KMS-11 (cell line): ENCODE results near the gene OXNAD1.

Experiments used
- H2AFZ ChIP-seq: fragments of 200-600 bp; sonication (generic); 2 replicates; pipeline ENCODE4 v1.6.1; 2016; ENCODE audit warnings: antibody characterized with exemption, mixed run types, low read depth
- H3K27ac ChIP-seq: fragments of 200-600 bp; sonication (generic); 2 replicates; pipeline ENCODE4 v1.6.1; 2016; ENCODE audit warnings: mild to moderate bottlenecking, mixed run types
- H3K27me3 ChIP-seq: fragments of 200-600 bp; sonication (generic); 2 replicates; pipeline ENCODE4 v1.6.1; 2017; ENCODE audit warnings: mild to moderate bottlenecking, low read depth, mixed run types, moderate library complexity; ENCODE audit not compliant: insufficient read depth
- H3K36me3 ChIP-seq: fragments of 200-600 bp; sonication (generic); 2 replicates; pipeline ENCODE4 v1.6.1; 2017; ENCODE audit warnings: mild to moderate bottlenecking, mixed run types; ENCODE audit not compliant: insufficient read depth
- H3K4me1 ChIP-seq: fragments of 200-600 bp; sonication (generic); 2 replicates; pipeline ENCODE4 v1.6.1; 2016; ENCODE audit warnings: mild to moderate bottlenecking, low read depth, mixed run types; ENCODE audit not compliant: poor library complexity, severe bottlenecking
- H3K4me2 ChIP-seq: fragments of 200-600 bp; sonication (generic); 2 replicates; pipeline ENCODE4 v1.7.0; 2016; ENCODE audit warnings: mild to moderate bottlenecking, mixed run types
- H3K4me3 ChIP-seq: fragments of 200-600 bp; sonication (generic); IDR thresholded peaks from 2 replicates; pipeline ENCODE4 v1.6.1; 2017; ENCODE audit warnings: low read depth, low read length, mixed read lengths; ENCODE audit not compliant: insufficient read depth
- H3K79me2 ChIP-seq: fragments of 200-600 bp; sonication (generic); 2 replicates; pipeline ENCODE4 v1.6.1; 2016; ENCODE audit warnings: low read depth, mixed run types; ENCODE audit not compliant: insufficient read depth
- H3K9ac ChIP-seq: fragments of 200-600 bp; sonication (generic); 2 replicates; pipeline ENCODE4 v1.6.1; 2016; ENCODE audit warnings: mild to moderate bottlenecking, mixed run types
- H4K20me1 ChIP-seq: fragments of 200-600 bp; sonication (generic); 2 replicates; pipeline ENCODE4 v1.6.1; 2016; ENCODE audit warnings: mild to moderate bottlenecking, mixed run types; ENCODE audit not compliant: insufficient read depth
- TF ChIP-seq, protein P1 (sequence below): fragments of 200-600 bp; sonication (generic); conservative IDR thresholded peaks from 2 replicates; pipeline ENCODE4 v1.6.1; 2017; ENCODE audit warnings: low read depth, mild to moderate bottlenecking, antibody characterized with exemption, low read length, moderate library complexity, mixed read lengths

The OXNAD1 gene

DNA sequence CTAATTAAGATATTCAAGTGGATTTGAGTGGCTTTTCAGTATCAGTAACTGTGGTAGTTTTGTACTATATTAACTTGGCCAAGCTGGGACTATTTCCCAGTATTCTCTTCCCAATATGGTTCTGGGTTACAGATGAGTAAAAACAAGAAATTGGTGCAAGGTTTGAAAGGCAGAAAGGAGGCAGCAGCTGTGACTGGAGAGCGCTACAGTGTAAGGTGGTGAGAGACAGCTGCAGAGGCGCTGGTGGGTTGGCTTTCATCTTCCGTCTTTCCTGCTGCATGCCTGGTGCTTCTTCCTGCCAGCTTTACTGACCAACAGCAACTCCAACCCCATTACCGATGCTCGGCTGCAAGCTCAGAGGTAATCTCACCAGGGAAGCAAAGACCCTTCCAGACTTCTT is 10.1 kb upstream of the OXNAD1 start:
- Histone ChIP-seq H3K9ac (no peak overlapping the region), H4K20me1 (no peaks in the 10 kb centered on the region), H3K4me2 (no peak overlapping the region), H3K36me3 (no peaks in the 10 kb centered on the region), H3K79me2 (no peaks in the 10 kb centered on the region), H3K27ac (no peak overlapping the region), H2AFZ (no peak overlapping the region), H3K4me3 (no peak overlapping the region), H3K4me1 (no peaks in the 10 kb centered on the region), H3K27me3 (no peaks in the 10 kb centered on the region)
- TF ChIP-seq, protein P1, sequence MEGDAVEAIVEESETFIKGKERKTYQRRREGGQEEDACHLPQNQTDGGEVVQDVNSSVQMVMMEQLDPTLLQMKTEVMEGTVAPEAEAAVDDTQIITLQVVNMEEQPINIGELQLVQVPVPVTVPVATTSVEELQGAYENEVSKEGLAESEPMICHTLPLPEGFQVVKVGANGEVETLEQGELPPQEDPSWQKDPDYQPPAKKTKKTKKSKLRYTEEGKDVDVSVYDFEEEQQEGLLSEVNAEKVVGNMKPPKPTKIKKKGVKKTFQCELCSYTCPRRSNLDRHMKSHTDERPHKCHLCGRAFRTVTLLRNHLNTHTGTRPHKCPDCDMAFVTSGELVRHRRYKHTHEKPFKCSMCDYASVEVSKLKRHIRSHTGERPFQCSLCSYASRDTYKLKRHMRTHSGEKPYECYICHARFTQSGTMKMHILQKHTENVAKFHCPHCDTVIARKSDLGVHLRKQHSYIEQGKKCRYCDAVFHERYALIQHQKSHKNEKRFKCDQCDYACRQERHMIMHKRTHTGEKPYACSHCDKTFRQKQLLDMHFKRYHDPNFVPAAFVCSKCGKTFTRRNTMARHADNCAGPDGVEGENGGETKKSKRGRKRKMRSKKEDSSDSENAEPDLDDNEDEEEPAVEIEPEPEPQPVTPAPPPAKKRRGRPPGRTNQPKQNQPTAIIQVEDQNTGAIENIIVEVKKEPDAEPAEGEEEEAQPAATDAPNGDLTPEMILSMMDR: no peak

DNA sequence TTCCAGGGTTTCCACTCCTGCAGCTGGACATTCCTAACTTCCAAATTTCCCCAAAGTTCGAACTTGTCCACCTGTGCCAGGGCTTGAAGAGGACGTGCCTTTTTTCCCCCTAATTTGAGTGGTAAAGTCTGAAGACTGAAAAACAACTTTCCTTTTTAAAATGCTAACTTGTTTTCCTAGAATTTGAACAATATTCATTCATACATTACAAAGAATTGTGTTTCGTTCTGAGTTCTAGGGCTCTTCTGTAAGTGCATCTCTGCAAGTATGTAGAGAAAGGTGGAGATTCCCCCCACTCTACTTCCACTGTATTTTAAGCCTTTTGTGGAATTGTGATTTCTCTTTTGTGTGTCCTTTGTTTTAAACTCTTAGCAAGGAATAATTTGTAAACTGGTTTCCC is 9.7 kb upstream of the OXNAD1 start:
- Histone ChIP-seq H4K20me1 (no peaks in the 10 kb centered on the region), H3K27me3 (no peaks in the 10 kb centered on the region), H3K79me2 (no peaks in the 10 kb centered on the region), H3K4me1 (no peaks in the 10 kb centered on the region), H3K4me3 (no peak overlapping the region), H3K9ac (no peak overlapping the region), H3K4me2 (no peak overlapping the region), H3K36me3 (no peaks in the 10 kb centered on the region), H2AFZ (no peak overlapping the region), H3K27ac (no peak overlapping the region)
- TF ChIP-seq, protein P1: no peak

DNA sequence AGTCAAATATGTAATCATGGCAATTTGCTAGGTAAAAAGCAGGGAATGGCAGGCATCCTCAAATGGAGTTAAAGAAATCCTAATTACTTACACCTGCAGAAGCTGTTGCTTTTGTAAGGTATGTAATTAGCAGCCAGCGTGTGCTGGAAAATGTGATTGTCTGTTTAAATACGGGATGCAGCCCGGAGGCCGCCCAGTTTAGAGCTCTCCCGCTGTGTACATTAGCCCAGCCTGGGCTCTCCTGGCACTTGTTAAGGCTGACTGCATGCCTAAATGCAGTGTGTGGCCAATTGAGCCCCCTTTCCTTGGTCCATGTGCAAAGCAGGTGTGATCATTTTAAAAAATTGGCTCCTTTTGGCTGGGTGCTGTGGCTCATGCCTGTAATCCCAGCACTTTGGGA is 9.3 kb upstream of the OXNAD1 start:
- H3K36me3 ChIP-seq: no peaks in the 10 kb centered on the region
- H4K20me1 ChIP-seq: no peaks in the 10 kb centered on the region
- H3K79me2 ChIP-seq: no peaks in the 10 kb centered on the region
- no peak overlapping the region for H2AFZ ChIP-seq
- no peaks in the 10 kb centered on the region for H3K4me1 ChIP-seq
- TF ChIP-seq, protein P1: no peak
- no peak overlapping the region for H3K4me2 ChIP-seq
- no peak overlapping the region for H3K27ac ChIP-seq
- no peak overlapping the region for H3K4me3 ChIP-seq
- no peaks in the 10 kb centered on the region for H3K27me3 ChIP-seq
- H3K9ac ChIP-seq: no peak overlapping the region

DNA sequence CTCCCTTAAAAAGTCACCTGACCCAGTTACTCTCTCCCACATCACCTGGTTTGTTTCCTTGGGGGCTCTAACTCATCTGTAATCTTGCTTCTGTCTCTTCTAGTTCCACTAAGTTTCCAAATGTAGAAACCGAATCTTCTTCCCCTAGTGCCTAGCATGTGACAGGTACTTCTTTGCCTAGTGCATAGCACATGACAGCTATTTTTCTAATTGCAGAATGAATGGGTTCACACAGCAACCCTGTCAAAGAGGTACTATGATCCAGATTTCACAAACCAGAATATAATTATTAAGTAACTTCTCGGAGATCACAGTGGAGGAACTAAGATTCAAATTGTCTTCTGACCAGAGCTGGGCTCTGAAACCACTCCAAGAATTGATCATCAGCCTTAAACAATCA is 7.7 kb upstream of the OXNAD1 start:
- H3K9ac ChIP-seq: no peak overlapping the region
- H3K4me1 ChIP-seq: no peaks in the 10 kb centered on the region
- no peak overlapping the region for H3K4me3 ChIP-seq
- no peak overlapping the region for H2AFZ ChIP-seq
- no peaks in the 10 kb centered on the region for H3K36me3 ChIP-seq
- no peak overlapping the region for H3K27ac ChIP-seq
- H3K4me2 ChIP-seq: no peak overlapping the region
- no peaks in the 10 kb centered on the region for H3K79me2 ChIP-seq
- no peaks in the 10 kb centered on the region for H3K27me3 ChIP-seq
- TF ChIP-seq, protein P1: no peak
- no peaks in the 10 kb centered on the region for H4K20me1 ChIP-seq
